ENCODE data around the gene STARD8.

STARD8 gene

DNA sequence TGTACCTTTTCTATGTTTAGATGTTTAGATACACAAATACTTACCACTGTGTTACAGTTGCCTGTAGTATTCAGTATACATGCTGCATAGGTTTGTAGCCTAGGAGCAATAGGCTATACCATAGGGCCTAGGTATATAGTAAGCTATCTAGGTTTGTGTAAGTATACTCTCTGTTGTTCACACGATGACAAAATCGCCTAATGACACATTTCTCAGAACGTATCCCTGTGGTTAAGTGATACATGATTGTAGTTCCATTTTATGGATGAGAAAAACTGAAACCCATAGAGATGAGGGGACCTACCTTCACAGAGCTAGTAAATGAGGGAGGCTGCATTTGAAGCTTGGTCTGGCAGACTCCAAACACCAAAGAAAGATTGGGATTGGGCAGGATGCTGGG, 102.0 kb downstream of the STARD8 start:
- DNase-seq (ENCODE audit: low spot score), result no peak

DNA sequence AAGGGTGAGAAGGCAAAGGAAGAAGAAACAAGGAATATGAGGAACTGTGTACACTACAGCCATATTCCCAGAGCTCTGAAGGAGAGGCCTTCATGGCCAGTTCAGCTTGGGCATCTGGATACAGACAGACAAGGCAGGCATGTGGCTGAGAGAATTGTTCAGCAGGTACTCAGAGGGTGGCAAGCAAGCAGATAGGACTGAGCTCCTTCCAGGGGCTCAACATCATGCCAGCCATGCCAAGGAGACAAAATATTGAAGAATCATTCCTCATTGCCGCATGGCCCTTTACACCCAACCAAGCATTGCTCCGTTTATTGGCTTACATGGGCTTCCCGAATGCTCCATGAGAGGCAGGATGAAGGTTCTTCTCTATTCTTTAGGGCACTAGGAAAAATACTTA, 102.8 kb downstream of the STARD8 start:
- no peak for DNase-seq (ENCODE audit: low spot score)

- no peak for DNase-seq (ENCODE audit: low spot score)
Measured at GRCh38 chrX:68751372-68751771, 103.9 kb downstream of the STARD8 start.

DNA sequence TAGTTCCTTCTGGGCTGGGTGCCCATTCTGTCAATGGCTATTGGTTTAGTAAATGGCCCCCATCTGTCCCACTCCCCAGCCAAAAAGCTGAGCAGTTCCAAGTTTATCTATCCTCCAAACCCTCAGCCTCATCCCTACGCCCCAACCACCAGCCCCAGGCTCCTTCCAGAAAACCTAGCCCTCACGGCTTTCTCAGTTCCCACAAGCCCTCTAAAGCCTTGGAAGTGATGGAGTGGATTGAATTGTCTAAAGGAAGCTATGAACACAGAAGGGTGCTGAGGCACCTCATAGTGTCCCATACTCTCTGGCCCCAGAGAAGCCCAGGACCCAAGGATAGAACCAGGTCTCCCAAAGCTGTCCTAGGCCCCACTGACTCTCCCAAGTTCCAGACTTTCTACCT, 105.8 kb downstream of the STARD8 start:
- DNase-seq (ENCODE audit: low spot score), result no peak

DNA sequence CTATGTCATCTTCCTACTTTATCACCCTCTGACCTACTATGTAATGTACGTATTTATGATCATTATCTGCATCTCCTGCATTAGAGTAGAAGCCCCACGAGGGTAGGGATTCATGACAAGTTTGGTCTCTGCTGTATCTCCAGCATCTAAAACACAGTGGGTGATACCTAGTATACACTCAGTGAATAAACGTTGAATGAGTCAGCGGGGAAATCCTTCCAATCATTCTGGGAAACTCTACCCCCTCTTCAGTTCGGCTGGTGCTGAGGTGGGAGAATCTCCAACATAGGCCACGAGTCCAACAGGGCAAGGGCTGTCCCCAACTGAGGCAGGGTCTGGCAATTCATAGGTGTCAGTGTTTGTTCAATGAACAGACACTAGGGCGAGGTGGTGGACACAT, 106.9 kb downstream of the STARD8 start:
- no peak for DNase-seq (ENCODE audit: low spot score)

DNA sequence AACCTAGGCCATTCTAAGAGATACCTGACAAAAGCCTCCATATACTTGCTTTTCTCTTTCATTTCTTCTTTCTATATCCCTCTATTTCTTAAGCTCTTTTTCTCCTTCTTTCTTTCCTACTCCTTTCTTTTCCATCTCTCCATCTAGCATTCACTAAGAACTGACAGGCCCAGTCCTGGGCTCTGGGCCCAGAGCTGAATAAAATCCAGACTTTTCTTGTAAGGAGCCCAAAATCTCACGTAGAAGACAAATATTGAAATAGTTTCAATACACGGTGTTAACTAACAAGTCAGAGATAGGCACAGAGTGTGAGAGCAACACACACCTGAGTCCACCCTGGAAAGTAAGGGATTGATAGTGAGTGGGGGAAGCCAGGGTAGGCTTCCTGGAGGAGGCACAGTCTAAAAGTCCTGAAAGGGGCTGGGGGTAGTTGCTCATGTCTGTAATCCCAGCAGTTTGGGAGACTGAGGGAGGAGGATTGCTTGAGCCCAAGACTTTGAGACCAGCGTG, 108.2 kb downstream of the STARD8 start:
- DNase-seq (ENCODE audit: low spot score), result no peak

- DNase-seq (ENCODE audit: low spot score), result no peak
Measured at GRCh38 chrX:68757331-68757730, 109.9 kb downstream of the STARD8 start.

DNA sequence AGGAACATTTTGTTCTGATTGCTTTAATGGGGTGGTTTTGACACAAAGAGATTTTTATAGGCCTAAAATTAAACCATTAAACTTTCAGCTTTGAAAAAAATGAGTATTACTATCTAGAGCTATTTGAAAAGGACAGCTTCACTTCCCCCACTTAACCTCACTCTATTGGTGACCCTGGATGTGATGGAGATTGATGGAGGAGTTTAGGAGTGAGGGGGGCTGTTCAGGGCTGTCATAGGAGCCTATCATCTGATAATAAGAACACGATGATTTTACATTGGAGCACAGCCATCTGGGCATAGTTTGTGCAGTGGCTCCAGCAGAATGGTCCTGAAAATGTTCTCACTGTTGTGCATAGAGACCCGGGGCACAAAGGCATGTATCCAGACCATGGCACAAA, 110.3 kb downstream of the STARD8 start:
- no peak for DNase-seq (ENCODE audit: low spot score)

- DNase-seq (ENCODE audit: low spot score), result no peak
Measured at GRCh38 chrX:68758671-68759070, 111.2 kb downstream of the STARD8 start.

DNA sequence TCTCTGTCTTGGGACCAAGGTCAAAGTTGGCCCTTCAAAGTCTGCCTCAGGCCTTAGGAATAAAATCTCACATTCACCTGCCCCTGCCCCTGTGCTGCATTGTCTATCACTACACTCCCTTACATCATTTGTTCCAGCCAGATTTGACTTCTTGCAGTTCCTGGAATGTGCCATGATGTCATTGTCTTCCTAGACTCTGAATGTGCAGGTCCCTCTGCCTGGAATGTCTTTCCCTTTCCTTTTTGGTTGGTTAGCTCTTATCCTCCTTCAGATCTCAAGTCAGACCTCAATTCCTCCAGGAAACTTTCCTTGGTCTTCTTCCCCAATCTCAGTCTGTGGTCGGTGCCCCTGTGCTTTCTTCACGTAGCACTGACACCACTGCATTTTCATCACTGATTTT, 113.6 kb downstream of the STARD8 start:
- no peak for DNase-seq (ENCODE audit: low spot score)

GRCh38 chrX:68762766-68763165, 115.3 kb downstream of the STARD8 start:
- DNase-seq (ENCODE audit: low spot score), result no peak

DNA sequence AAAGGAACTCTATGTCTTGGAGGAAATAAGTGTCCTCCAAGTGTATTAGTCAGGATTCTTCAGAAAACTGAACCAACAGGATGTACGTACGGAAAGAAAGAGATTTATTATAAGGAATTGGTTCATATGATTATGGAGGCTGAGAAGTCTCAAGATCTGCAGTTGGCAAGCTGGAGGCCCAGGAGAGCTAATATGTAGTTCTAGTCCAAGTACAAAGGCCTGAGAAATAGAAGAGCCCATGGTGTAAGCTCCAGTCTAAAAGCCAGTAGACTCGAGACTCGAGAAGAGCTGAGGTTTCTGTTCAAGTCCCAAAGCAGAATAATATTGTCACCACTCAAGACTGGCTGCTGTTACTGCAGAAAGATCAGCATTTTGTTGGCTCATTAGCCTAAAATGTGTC, 116.0 kb downstream of the STARD8 start:
- DNase-seq (ENCODE audit: low spot score), result no peak

Data from GM03348 (cell line).